ENCODE measurements around the gene SPAG6.

DNA sequence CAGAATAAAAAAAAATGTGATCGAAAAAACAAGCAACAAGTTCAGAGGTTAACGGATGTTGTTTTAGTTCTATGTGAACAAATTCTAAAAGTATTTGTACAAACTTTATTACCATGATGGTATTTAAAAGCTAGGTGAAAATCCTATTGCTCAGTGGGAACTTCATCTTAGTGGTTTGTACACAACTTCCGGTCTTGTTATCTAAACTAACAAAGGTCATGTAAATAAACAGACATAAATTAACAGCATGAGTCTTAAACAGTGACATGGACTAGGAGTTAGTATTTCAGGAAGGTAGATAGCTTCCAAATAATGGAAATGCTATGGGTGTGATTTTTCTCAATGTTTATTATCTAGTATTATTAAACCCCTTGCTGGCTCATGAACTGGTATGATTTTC, 83.8 kb downstream of the SPAG6 start:
- TF ChIP-seq, protein P1, sequence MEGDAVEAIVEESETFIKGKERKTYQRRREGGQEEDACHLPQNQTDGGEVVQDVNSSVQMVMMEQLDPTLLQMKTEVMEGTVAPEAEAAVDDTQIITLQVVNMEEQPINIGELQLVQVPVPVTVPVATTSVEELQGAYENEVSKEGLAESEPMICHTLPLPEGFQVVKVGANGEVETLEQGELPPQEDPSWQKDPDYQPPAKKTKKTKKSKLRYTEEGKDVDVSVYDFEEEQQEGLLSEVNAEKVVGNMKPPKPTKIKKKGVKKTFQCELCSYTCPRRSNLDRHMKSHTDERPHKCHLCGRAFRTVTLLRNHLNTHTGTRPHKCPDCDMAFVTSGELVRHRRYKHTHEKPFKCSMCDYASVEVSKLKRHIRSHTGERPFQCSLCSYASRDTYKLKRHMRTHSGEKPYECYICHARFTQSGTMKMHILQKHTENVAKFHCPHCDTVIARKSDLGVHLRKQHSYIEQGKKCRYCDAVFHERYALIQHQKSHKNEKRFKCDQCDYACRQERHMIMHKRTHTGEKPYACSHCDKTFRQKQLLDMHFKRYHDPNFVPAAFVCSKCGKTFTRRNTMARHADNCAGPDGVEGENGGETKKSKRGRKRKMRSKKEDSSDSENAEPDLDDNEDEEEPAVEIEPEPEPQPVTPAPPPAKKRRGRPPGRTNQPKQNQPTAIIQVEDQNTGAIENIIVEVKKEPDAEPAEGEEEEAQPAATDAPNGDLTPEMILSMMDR (IDR thresholded peaks at IDR 0.05; ENCODE audit: insufficient read depth, low read length) = no peak
- TF ChIP-seq, protein P2, sequence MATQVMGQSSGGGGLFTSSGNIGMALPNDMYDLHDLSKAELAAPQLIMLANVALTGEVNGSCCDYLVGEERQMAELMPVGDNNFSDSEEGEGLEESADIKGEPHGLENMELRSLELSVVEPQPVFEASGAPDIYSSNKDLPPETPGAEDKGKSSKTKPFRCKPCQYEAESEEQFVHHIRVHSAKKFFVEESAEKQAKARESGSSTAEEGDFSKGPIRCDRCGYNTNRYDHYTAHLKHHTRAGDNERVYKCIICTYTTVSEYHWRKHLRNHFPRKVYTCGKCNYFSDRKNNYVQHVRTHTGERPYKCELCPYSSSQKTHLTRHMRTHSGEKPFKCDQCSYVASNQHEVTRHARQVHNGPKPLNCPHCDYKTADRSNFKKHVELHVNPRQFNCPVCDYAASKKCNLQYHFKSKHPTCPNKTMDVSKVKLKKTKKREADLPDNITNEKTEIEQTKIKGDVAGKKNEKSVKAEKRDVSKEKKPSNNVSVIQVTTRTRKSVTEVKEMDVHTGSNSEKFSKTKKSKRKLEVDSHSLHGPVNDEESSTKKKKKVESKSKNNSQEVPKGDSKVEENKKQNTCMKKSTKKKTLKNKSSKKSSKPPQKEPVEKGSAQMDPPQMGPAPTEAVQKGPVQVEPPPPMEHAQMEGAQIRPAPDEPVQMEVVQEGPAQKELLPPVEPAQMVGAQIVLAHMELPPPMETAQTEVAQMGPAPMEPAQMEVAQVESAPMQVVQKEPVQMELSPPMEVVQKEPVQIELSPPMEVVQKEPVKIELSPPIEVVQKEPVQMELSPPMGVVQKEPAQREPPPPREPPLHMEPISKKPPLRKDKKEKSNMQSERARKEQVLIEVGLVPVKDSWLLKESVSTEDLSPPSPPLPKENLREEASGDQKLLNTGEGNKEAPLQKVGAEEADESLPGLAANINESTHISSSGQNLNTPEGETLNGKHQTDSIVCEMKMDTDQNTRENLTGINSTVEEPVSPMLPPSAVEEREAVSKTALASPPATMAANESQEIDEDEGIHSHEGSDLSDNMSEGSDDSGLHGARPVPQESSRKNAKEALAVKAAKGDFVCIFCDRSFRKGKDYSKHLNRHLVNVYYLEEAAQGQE (IDR thresholded peaks at IDR 0.05; ENCODE audit: insufficient replicate concordance, low read depth) = no peak
- TF ChIP-seq POLR2AphosphoS5 (IDR thresholded peaks at IDR 0.05; ENCODE audit: low read depth) (no peak), SPI1 (IDR thresholded peaks at IDR 0.05; ENCODE audit: borderline replicate concordance, low read depth) (no peak)

All from HL-60 (cell line).